ENCODE data around the gene INPP5A.

GRCh38 chr10:132711613-132712121 is 174.1 kb downstream of the INPP5A start:
- TF ChIP-seq EZH2 (IDR thresholded peaks at IDR 0.05; ENCODE audit: low read length, unreplicated experiment) (no peak), CTCF (conservative IDR thresholded peaks at IDR 0.05; ENCODE audit: low read depth, low read length) (no peak)

All from PC-3 (cell line).